Stimulated activated naive CD8-positive, alpha-beta T cell treated with anti-CD3 and anti-CD28 coated beads, Interleukin-15, amount 100 ng/mL, for 72 hours (primary cell): ENCODE results near the gene EML4.

Source experiments
- ATAC-seq: fragments of 150-1000 bp; cut with Tn5 transposase; 2 replicates; pipeline ENCODE4 v1.10.0; 2021; ENCODE audit warnings: mild to moderate bottlenecking, moderate library complexity
- DNase-seq, 2 donors: peaks; one replicate each; pipeline ENCODE4 v3.0.0; 2021 to 2022
- H3K27ac Mint-ChIP-seq, 2 donors: one replicate each; pipeline ENCODE4 v1.8.0; 2022; ENCODE audit warnings: mild to moderate bottlenecking in 2 of 2, mixed read lengths in 2 of 2, moderate library complexity in 2 of 2
- H3K27me3 Mint-ChIP-seq: one replicate; pipeline ENCODE4 v1.8.0; 2022; ENCODE audit warnings: mixed read lengths
- H3K4me1 Mint-ChIP-seq: one replicate; pipeline ENCODE4 v1.8.0; 2022; ENCODE audit warnings: mild to moderate bottlenecking, mixed read lengths
- H3K4me3 Mint-ChIP-seq, 2 donors: one replicate each; pipeline ENCODE4 v1.8.0; 2022; ENCODE audit warnings: mild to moderate bottlenecking in 2 of 2, mixed read lengths in 2 of 2, moderate library complexity in 1 of 2
- H3K9me3 Mint-ChIP-seq, 2 donors: one replicate each; pipeline ENCODE4 v1.8.0; 2022; ENCODE audit warnings: mixed read lengths in 2 of 2

EML4 gene

GRCh38 chr2:42297322-42297936 is 128.3 kb downstream of the EML4 start:
- H3K27me3 Mint-ChIP-seq = no peaks in the 10 kb centered on the region
- no peaks in the 10 kb centered on the region for H3K9me3 Mint-ChIP-seq
- peak overlapping the region in 1 of 2 donors; percentile 20 for H3K4me3 Mint-ChIP-seq
- peaks cover 35% of the 10 kb centered on the region for H3K4me1 Mint-ChIP-seq
- no peak for DNase-seq
- H3K27ac Mint-ChIP-seq = peak overlapping the region; percentile 56 to 68
- peak; percentile 79 for ATAC-seq

GRCh38 chr2:42298132-42298531 is 129.0 kb downstream of the EML4 start:
- Mint-ChIP-seq H3K4me1 (peaks cover 35% of the 10 kb centered on the region), H3K9me3 (no peaks in the 10 kb centered on the region), H3K4me3 (no peak overlapping the region), H3K27ac (no peak overlapping the region), H3K27me3 (no peaks in the 10 kb centered on the region)
- DNase-seq = no peak
- no peak for ATAC-seq

GRCh38 chr2:42298996-42299754 is 130.0 kb downstream of the EML4 start:
- ATAC-seq (peak; percentile 74), DNase-seq (no peak)
- peak overlapping the region in 1 of 2 donors; percentile 57 for H3K27ac Mint-ChIP-seq
- no peaks in the 10 kb centered on the region for H3K27me3 Mint-ChIP-seq
- H3K4me3 Mint-ChIP-seq = no peak overlapping the region
- H3K9me3 Mint-ChIP-seq = no peaks in the 10 kb centered on the region
- peaks cover 35% of the 10 kb centered on the region for H3K4me1 Mint-ChIP-seq

GRCh38 chr2:42300527-42300926 is 131.4 kb downstream of the EML4 start:
- no peaks in the 10 kb centered on the region for H3K9me3 Mint-ChIP-seq
- H3K27ac Mint-ChIP-seq = no peak overlapping the region
- ATAC-seq = no peak
- no peak for DNase-seq
- H3K27me3 Mint-ChIP-seq = no peaks in the 10 kb centered on the region
- H3K4me3 Mint-ChIP-seq = no peak overlapping the region
- H3K4me1 Mint-ChIP-seq = peaks cover 35% of the 10 kb centered on the region

- ATAC-seq = no peak
- no peak overlapping the region for H3K27ac Mint-ChIP-seq
Measured at GRCh38 chr2:42303252-42303651, 134.1 kb downstream of the EML4 start.

GRCh38 chr2:42304059-42304713 is 135.0 kb downstream of the EML4 start:
- H3K4me3 Mint-ChIP-seq = no peak overlapping the region
- peak overlapping the region; percentile 68 to 79 for H3K27ac Mint-ChIP-seq
- H3K9me3 Mint-ChIP-seq = no peaks in the 10 kb centered on the region
- no peaks in the 10 kb centered on the region for H3K27me3 Mint-ChIP-seq
- peaks cover 6% of the 10 kb centered on the region for H3K4me1 Mint-ChIP-seq
- no peak for DNase-seq
- no peak for ATAC-seq

More at GRCh38 chr2:42303252-42303651, 134.1 kb downstream of the EML4 start:
- DNase-seq = no peak
- no peaks in the 10 kb centered on the region for H3K27me3 Mint-ChIP-seq
- no peak overlapping the region for H3K4me3 Mint-ChIP-seq
- peaks cover 12% of the 10 kb centered on the region for H3K4me1 Mint-ChIP-seq
- no peaks in the 10 kb centered on the region for H3K9me3 Mint-ChIP-seq

GRCh38 chr2:42307180-42307579 is 138.0 kb downstream of the EML4 start:
- no peak for DNase-seq
- no peaks in the 10 kb centered on the region for H3K27me3 Mint-ChIP-seq
- no peaks in the 10 kb centered on the region for H3K9me3 Mint-ChIP-seq
- H3K27ac Mint-ChIP-seq = no peak overlapping the region
- no peak for ATAC-seq
- H3K4me3 Mint-ChIP-seq = no peak overlapping the region
- no peaks in the 10 kb centered on the region for H3K4me1 Mint-ChIP-seq

GRCh38 chr2:42309366-42309765 is 140.2 kb downstream of the EML4 start:
- no peaks in the 10 kb centered on the region for H3K9me3 Mint-ChIP-seq
- H3K27ac Mint-ChIP-seq = peak overlapping the region in 1 of 2 donors; percentile 34
- no peaks in the 10 kb centered on the region for H3K27me3 Mint-ChIP-seq
- peaks cover under 1% of the 10 kb centered on the region for H3K4me1 Mint-ChIP-seq
- ATAC-seq = no peak
- no peak overlapping the region for H3K4me3 Mint-ChIP-seq
- no peak for DNase-seq

- ATAC-seq = no peak
- Mint-ChIP-seq H3K27ac (no peak overlapping the region), H3K4me3 (no peak overlapping the region), H3K27me3 (no peaks in the 10 kb centered on the region), H3K9me3 (no peaks in the 10 kb centered on the region), H3K4me1 (peaks cover 7% of the 10 kb centered on the region)
- DNase-seq = no peak
Measured at GRCh38 chr2:42310007-42310515, 140.9 kb downstream of the EML4 start.

- DNase-seq (no peak), ATAC-seq (no peak)
- no peak overlapping the region for H3K4me3 Mint-ChIP-seq
- no peak overlapping the region for H3K27ac Mint-ChIP-seq
- no peaks in the 10 kb centered on the region for H3K9me3 Mint-ChIP-seq
- H3K27me3 Mint-ChIP-seq = no peaks in the 10 kb centered on the region
- peaks cover 11% of the 10 kb centered on the region for H3K4me1 Mint-ChIP-seq
Measured at GRCh38 chr2:42312106-42312505, 143.0 kb downstream of the EML4 start.

- no peaks in the 10 kb centered on the region for H3K9me3 Mint-ChIP-seq
- H3K27ac Mint-ChIP-seq = peak overlapping the region; percentile 0 to 1
- H3K4me3 Mint-ChIP-seq = no peak overlapping the region
- no peak for DNase-seq
- no peaks in the 10 kb centered on the region for H3K27me3 Mint-ChIP-seq
- ATAC-seq = no peak
- peaks cover 11% of the 10 kb centered on the region for H3K4me1 Mint-ChIP-seq
Measured at GRCh38 chr2:42314892-42315468, 145.8 kb downstream of the EML4 start.

- H3K27ac Mint-ChIP-seq = no peak overlapping the region
- DNase-seq = no peak
- no peak overlapping the region for H3K4me3 Mint-ChIP-seq
- ATAC-seq = no peak
- H3K4me1 Mint-ChIP-seq = peaks cover 11% of the 10 kb centered on the region
- H3K9me3 Mint-ChIP-seq = peaks cover 0 to 4% of the 10 kb centered on the region in 2 donors
- H3K27me3 Mint-ChIP-seq = no peaks in the 10 kb centered on the region
Measured at GRCh38 chr2:42315844-42316470, 146.8 kb downstream of the EML4 start.

- Mint-ChIP-seq H3K4me3 (no peak overlapping the region), H3K4me1 (peaks cover 11% of the 10 kb centered on the region), H3K9me3 (peaks cover 0 to 4% of the 10 kb centered on the region in 2 donors), H3K27ac (no peak overlapping the region), H3K27me3 (no peaks in the 10 kb centered on the region)
- ATAC-seq (no peak), DNase-seq (no peak)
Measured at GRCh38 chr2:42316910-42317309, 147.8 kb downstream of the EML4 start.

GRCh38 chr2:42317486-42317885 is 148.3 kb downstream of the EML4 start:
- DNase-seq (no peak), ATAC-seq (no peak)
- H3K4me3 Mint-ChIP-seq = no peak overlapping the region
- peaks cover 0 to 4% of the 10 kb centered on the region in 2 donors for H3K9me3 Mint-ChIP-seq
- H3K27me3 Mint-ChIP-seq = no peaks in the 10 kb centered on the region
- peaks cover 11% of the 10 kb centered on the region for H3K4me1 Mint-ChIP-seq
- peak overlapping the region in 1 of 2 donors; percentile 19 for H3K27ac Mint-ChIP-seq

GRCh38 chr2:42317945-42318344 is 148.8 kb downstream of the EML4 start:
- H3K4me3 Mint-ChIP-seq = no peak overlapping the region
- H3K4me1 Mint-ChIP-seq = peaks cover 11% of the 10 kb centered on the region
- DNase-seq = no peak
- peak overlapping the region in 1 of 2 donors; percentile 48 for H3K27ac Mint-ChIP-seq
- no peak for ATAC-seq
- H3K27me3 Mint-ChIP-seq = no peaks in the 10 kb centered on the region
- peaks cover 0 to 4% of the 10 kb centered on the region in 2 donors for H3K9me3 Mint-ChIP-seq
